Calu3 (cell line): ENCODE measurements around the gene GEMIN2. TPM values are rescaled to one million over a fixed set of nuclear protein-coding genes. Genes with fewer than 3 reads are reported as not detected.
A peak's percentile ranks its signal among the peaks of the same experiment; 100 is the strongest.
"Not testable (repeated sequence)": the region's sequence is repeated elsewhere in the genome, so short reads cannot be mapped to it uniquely, and the experiment has no call there.

Experiments used
- BruUV-seq: library from RNA; stranded (reverse); fragments of 400-500 nt; replicated peaks from 2 replicates; lab custom pipeline; 2021; lab: Mats Ljungman, UMichigan
- CTCF ChIA-PET: fragments of 300-600 bp; sonication (Branson Sonifier 250); formaldehyde crosslinking; loops from one replicate; lab custom pipeline; 2022; ENCODE audit warnings: antibody characterized with exemption; lab: Charles Lee
- DNase-seq: peaks from one replicate; pipeline ENCODE4 v3.0.0; 2022
- H3K27ac Mint-ChIP-seq: one replicate; pipeline ENCODE4 v1.8.0; 2022; ENCODE audit warnings: mixed read lengths; ENCODE audit not compliant: unreplicated experiment
- H3K27me3 Mint-ChIP-seq: one replicate; pipeline ENCODE4 v1.8.0; 2022; ENCODE audit warnings: mixed read lengths; ENCODE audit not compliant: unreplicated experiment
- H3K36me3 Mint-ChIP-seq: one replicate; pipeline ENCODE4 v1.8.0; 2022; ENCODE audit warnings: mild to moderate bottlenecking, moderate library complexity, mixed read lengths; ENCODE audit not compliant: insufficient read depth, unreplicated experiment
- H3K4me1 Mint-ChIP-seq: one replicate; pipeline ENCODE4 v1.8.0; 2022; ENCODE audit warnings: mild to moderate bottlenecking, low read depth, mixed read lengths; ENCODE audit not compliant: unreplicated experiment
- H3K4me3 Mint-ChIP-seq: one replicate; pipeline ENCODE4 v1.8.0; 2022; ENCODE audit warnings: mild to moderate bottlenecking, low read depth, moderate library complexity, mixed read lengths; ENCODE audit not compliant: unreplicated experiment
- H3K9me3 Mint-ChIP-seq: one replicate; pipeline ENCODE4 v1.8.0; 2022; ENCODE audit warnings: low read depth, mixed read lengths; ENCODE audit not compliant: unreplicated experiment
- CTCF ChIP-seq: fragments of 200-600 bp; IDR thresholded peaks from one replicate; pipeline ENCODE4 v1.8.0; 2022; ENCODE audit warnings: antibody characterized with exemption; ENCODE audit not compliant: unreplicated experiment
- intact Hi-C: fragments of 100-400 bp; cut with micrococcal nuclease; formaldehyde crosslinking; loops from one replicate; pipeline ENCODE4 v1.10.0; 2022; ENCODE audit not compliant: unreplicated experiment
- total RNA-seq: library from RNA; stranded (reverse); gene quantifications from 2 replicates; pipeline ENCODE4 v1.2.3, GENCODE V29; 2022

GEMIN2 gene
- total RNA-seq, 1 experiment from 2014 or later = 20.1 TPM

GRCh38 chr14:39099748-39100147 is 14.4 kb upstream of the GEMIN2 start:
- no peak overlapping the region for H3K4me3 Mint-ChIP-seq
- no peak overlapping the region for H3K27ac Mint-ChIP-seq
- no peaks in the 10 kb centered on the region for H3K27me3 Mint-ChIP-seq
- CTCF ChIA-PET = no interaction called here
- H3K4me1 Mint-ChIP-seq = peaks cover 31% of the 10 kb centered on the region
- H3K9me3 Mint-ChIP-seq = no peaks in the 10 kb centered on the region
- DNase-seq = no peak
- BruUV-seq = TSS peak; percentile 2
- peaks cover 38% of the 10 kb centered on the region for H3K36me3 Mint-ChIP-seq
- intact Hi-C loops = loop anchor here (5.0 kb wide), 1 partner anchor 333 kb away; the partner anchor contains the start of gene FBXO33
- TF ChIP-seq CTCF = no peak

- H3K27ac Mint-ChIP-seq = peak overlapping the region; percentile 90
- no peaks in the 10 kb centered on the region for H3K27me3 Mint-ChIP-seq
- peaks cover 28% of the 10 kb centered on the region for H3K36me3 Mint-ChIP-seq
- CTCF ChIA-PET = interaction anchor here (0.6 to 1.5 kb wide), 4 partner anchors 12 to 1520 kb away, joined by 3 to 5 read pairs (median 4); partner anchors contain the start of gene GEMIN2
- no TSS peak for BruUV-seq
- TF ChIP-seq CTCF = no peak
- peaks cover 25% of the 10 kb centered on the region for H3K4me1 Mint-ChIP-seq
- no peaks in the 10 kb centered on the region for H3K9me3 Mint-ChIP-seq
- peak overlapping the region; percentile 93 for H3K4me3 Mint-ChIP-seq
- no peak for DNase-seq
- intact Hi-C loops = loop anchor here (5.0 kb wide), 1 partner anchor 330 kb away; the partner anchor contains the start of gene FBXO33
Observed at GRCh38 chr14:39102265-39102968, 11.7 kb upstream of the GEMIN2 start.

DNA sequence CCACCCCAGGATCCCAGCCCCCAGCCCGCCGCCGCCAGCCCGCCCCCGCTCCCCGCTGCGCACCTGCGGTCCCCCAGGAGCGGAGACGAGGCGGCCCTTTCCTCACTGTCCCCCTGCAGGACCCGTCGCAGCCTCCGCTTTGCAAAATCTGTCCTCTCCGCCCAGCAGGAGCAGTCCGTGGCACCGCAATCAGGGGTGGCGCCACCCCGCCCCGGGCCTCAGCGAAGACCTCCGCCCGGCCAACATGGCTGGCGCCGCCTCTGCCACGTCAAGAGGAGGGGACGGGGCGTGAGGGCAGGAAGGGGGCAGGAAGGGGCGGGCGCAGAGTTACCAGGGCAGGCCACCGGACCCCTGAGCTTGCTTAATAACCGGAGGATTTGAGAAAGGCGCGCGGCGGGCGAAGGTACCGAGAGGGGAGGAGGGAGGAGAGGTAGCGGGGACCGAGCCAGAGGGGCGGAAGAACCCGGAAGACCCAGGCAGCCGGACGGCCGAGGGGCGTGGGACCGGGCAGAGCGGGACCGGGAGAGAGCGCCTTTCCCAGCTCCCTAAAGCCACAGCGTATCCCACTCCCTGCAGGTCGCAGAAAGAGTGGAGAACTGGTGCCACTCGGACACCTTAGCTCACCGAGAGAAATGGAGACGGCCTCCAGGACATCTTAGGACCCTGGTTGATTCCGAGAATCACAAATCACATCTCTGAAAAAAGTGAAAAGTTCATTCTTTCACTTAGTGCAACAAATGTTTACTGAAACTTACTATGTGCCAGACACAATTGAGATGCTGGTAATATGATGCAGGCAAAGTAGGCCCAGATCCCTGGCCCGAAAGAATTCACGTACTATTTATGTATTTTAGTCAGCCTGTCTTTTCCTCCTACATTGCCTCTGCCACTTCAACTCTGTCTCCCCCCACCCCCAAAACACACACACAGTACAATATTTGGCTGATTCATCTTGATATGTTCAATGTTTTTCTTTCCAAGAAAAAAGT is 10.9 kb upstream of the GEMIN2 start, which contains the start of gene SEC23A:
Gene SEC23A (minus strand): TSS at position 267 of the 989 bp plus-strand sequence. CDS start 7,117 bp downstream, outside the sequence.
- H3K4me3 Mint-ChIP-seq = peak within 1 kb of the TSS; percentile 93
- intact Hi-C loops = loop anchor here (5.0 kb wide), 1 partner anchor 329 kb away; the partner anchor contains the start of gene FBXO33
- no peaks in the 10 kb centered on the region for H3K27me3 Mint-ChIP-seq
- peak; percentile 87 for DNase-seq
- no peak for TF ChIP-seq CTCF
- CTCF ChIA-PET = interaction anchor here (0.6 to 1.5 kb wide), 4 partner anchors 11 to 920 kb away, joined by 3 to 4 read pairs (median 3); partner anchors contain the start of gene GEMIN2
- H3K4me1 Mint-ChIP-seq = peaks cover 17% of the 10 kb centered on the region
- no peaks in the 10 kb centered on the region for H3K9me3 Mint-ChIP-seq
- H3K36me3 Mint-ChIP-seq = peaks cover 28% of the 10 kb centered on the region
- TSS peak; percentile 90 for BruUV-seq
- peak within 1 kb of the TSS; percentile 90 for H3K27ac Mint-ChIP-seq

- Mint-ChIP-seq H3K36me3 (peaks cover 28% of the 10 kb centered on the region), H3K4me1 (peaks cover 17% of the 10 kb centered on the region), H3K27ac (peak overlapping the region; percentile 90), H3K4me3 (peak overlapping the region; percentile 93)
- intact Hi-C loops = loop anchor here (5.0 kb wide), 1 partner anchor 328 kb away; the partner anchor contains the start of gene FBXO33
- not testable (repeated sequence) for H3K27me3 Mint-ChIP-seq, H3K9me3 Mint-ChIP-seq, BruUV-seq, DNase-seq
- CTCF ChIA-PET = interaction anchor here (0.6 kb wide), 1 partner anchor 264 kb away, joined by 3 read pairs; no protein-coding TSS in a partner anchor
Observed at GRCh38 chr14:39104078-39104801, 9.9 kb upstream of the GEMIN2 start.
